GM23338 (cell line): ENCODE results near the gene TBC1D19. TPM values are rescaled to one million over a fixed set of nuclear protein-coding genes. Genes with fewer than 3 reads are reported as not detected.

ENCODE experiments used
- ATAC-seq: fragments of 200-7000 bp; cut with Tn5 transposase; 3 replicates; pipeline ENCODE4 v1.9.1; 2020
- DNase-seq: peaks from one replicate; pipeline ENCODE4 v3.0.0-alpha.2; 2015; ENCODE audit warnings: low spot score
- H2AFZ ChIP-seq: fragments of 200-600 bp; sonication (generic); 2 replicates; pipeline ENCODE4 v1.8.0; 2016; ENCODE audit warnings: antibody characterized with exemption, mild to moderate bottlenecking, moderate library complexity
- H3F3A ChIP-seq: fragments of 200-600 bp; sonication (generic); replicated peaks from 2 replicates; pipeline ENCODE4 v1.8.0; 2017; ENCODE audit warnings: antibody characterized with exemption, mixed run types, low read depth
- H3K27ac ChIP-seq: fragments of 200-600 bp; sonication (generic); 2 replicates; pipeline ENCODE4 v1.6.1; 2016; ENCODE audit warnings: low read depth
- H3K27me3 ChIP-seq: fragments of 200-600 bp; sonication (generic); 2 replicates; pipeline ENCODE4 v1.8.0; 2016; ENCODE audit warnings: mild to moderate bottlenecking, mixed run types, moderate library complexity; ENCODE audit not compliant: insufficient read depth
- H3K36me3 ChIP-seq: fragments of 200-600 bp; sonication (generic); 2 replicates; pipeline ENCODE4 v1.8.0; 2016; ENCODE audit warnings: mild to moderate bottlenecking; ENCODE audit not compliant: insufficient read depth
- H3K4me1 ChIP-seq: fragments of 200-600 bp; sonication (generic); 2 replicates; pipeline ENCODE4 v1.8.0; 2016; ENCODE audit warnings: mild to moderate bottlenecking, moderate library complexity; ENCODE audit not compliant: insufficient read depth
- H3K4me2 ChIP-seq: fragments of 200-600 bp; sonication (generic); 2 replicates; pipeline ENCODE4 v1.7.1; 2017; ENCODE audit warnings: mixed run types
- H3K4me3 ChIP-seq: fragments of 200-600 bp; sonication (generic); 2 replicates; pipeline ENCODE4 v1.6.1; 2016; ENCODE audit warnings: mixed run types
- H3K79me2 ChIP-seq: fragments of 200-600 bp; sonication (generic); replicated peaks from 2 replicates; pipeline ENCODE4 v1.8.0; 2017; ENCODE audit warnings: mild to moderate bottlenecking; ENCODE audit not compliant: insufficient read depth
- H3K9me2 ChIP-seq: fragments of 200-600 bp; sonication (generic); 2 replicates; pipeline ENCODE4 v1.8.0; 2017; ENCODE audit not compliant: insufficient read depth
- H4K20me1 ChIP-seq: fragments of 200-600 bp; sonication (generic); replicated peaks from 2 replicates; pipeline ENCODE4 v1.8.0; 2017; ENCODE audit warnings: mild to moderate bottlenecking; ENCODE audit not compliant: insufficient read depth
- H3K27ac Mint-ChIP-seq: 2 replicates; pipeline ENCODE4 v1.8.0; 2020; ENCODE audit warnings: inconsistent platforms, mild to moderate bottlenecking, moderate library complexity, mixed read lengths
- H3K27me3 Mint-ChIP-seq: 3 replicates; pipeline ENCODE4 v1.8.0; 2022; ENCODE audit warnings: low read depth, mild to moderate bottlenecking, moderate library complexity, mixed read lengths, inconsistent platforms; ENCODE audit not compliant: insufficient read depth, poor library complexity
- H3K36me3 Mint-ChIP-seq: 3 replicates; pipeline ENCODE4 v1.8.0; 2021; ENCODE audit warnings: low read depth, mild to moderate bottlenecking, inconsistent platforms, moderate library complexity, mixed read lengths
- H3K4me1 Mint-ChIP-seq: 3 replicates; pipeline ENCODE4 v1.8.0; 2020; ENCODE audit warnings: mild to moderate bottlenecking, inconsistent platforms, mixed read lengths
- H3K4me3 Mint-ChIP-seq: 3 replicates; pipeline ENCODE4 v1.8.0; 2021; ENCODE audit warnings: moderate library complexity, mild to moderate bottlenecking, inconsistent platforms, mixed read lengths
- H3K9me3 Mint-ChIP-seq: 3 replicates; pipeline ENCODE4 v1.8.0; 2020; ENCODE audit warnings: moderate library complexity, mild to moderate bottlenecking, inconsistent platforms, mixed read lengths
- CREB1 ChIP-seq: fragments of 250-450 bp; sonication (Bioruptor Pico); IDR thresholded peaks from 2 replicates; pipeline ENCODE4 v1.5.0; 2020; ENCODE audit warnings: low read depth, mild to moderate bottlenecking, moderate library complexity
- ETS1 ChIP-seq: IDR thresholded peaks from 2 replicates; pipeline ENCODE4 v1.6.1; 2016; ENCODE audit warnings: antibody characterized with exemption
- EZH2 ChIP-seq: fragments of 200-600 bp; sonication (generic); IDR thresholded peaks from one replicate; pipeline ENCODE4 v1.8.0; 2017; ENCODE audit warnings: antibody characterized with exemption, mild to moderate bottlenecking, low read depth; ENCODE audit not compliant: unreplicated experiment
- EZH2phosphoT487 ChIP-seq: fragments of 200-600 bp; sonication (generic); IDR thresholded peaks from one replicate; pipeline ENCODE4 v1.8.1; 2018; ENCODE audit warnings: antibody characterized with exemption; ENCODE audit not compliant: unreplicated experiment
- JUNB ChIP-seq: IDR thresholded peaks from one replicate; pipeline ENCODE4 v1.6.1; 2016; ENCODE audit warnings: antibody characterized with exemption; ENCODE audit not compliant: unreplicated experiment
- NANOG ChIP-seq: IDR thresholded peaks from 2 replicates; pipeline ENCODE4 v1.6.1; 2016; ENCODE audit warnings: antibody characterized with exemption, borderline replicate concordance
- POLR2AphosphoS5 ChIP-seq: IDR thresholded peaks from 2 replicates; pipeline ENCODE4 v1.6.1; 2016; ENCODE audit warnings: antibody characterized with exemption, low read depth
- STAT1 ChIP-seq: IDR thresholded peaks from one replicate; pipeline ENCODE4 v1.6.1; 2016; ENCODE audit warnings: antibody characterized with exemption; ENCODE audit not compliant: unreplicated experiment
- ZNF114 ChIP-seq: fragments of 250-450 bp; sonication (Bioruptor Pico); IDR thresholded peaks from 2 replicates; pipeline ENCODE4 v1.5.0; 2020; ENCODE audit warnings: mild to moderate bottlenecking, moderate library complexity
- ZNF331 ChIP-seq: fragments of 250-450 bp; sonication (Bioruptor Pico); IDR thresholded peaks from 2 replicates; pipeline ENCODE4 v1.5.0; 2020; ENCODE audit warnings: low read depth, mild to moderate bottlenecking, moderate library complexity
- ZNF462 ChIP-seq: fragments of 250-450 bp; sonication (Bioruptor Pico); IDR thresholded peaks from 2 replicates; pipeline ENCODE4 v1.5.0; 2020; ENCODE audit warnings: mild to moderate bottlenecking, moderate library complexity
- polyA plus RNA-seq: library from polyadenylated mRNA; unstranded; fragments of >200 nt; fragmentation: Nextera tagmentation; extraction: Ambion mirVana; gene quantifications from 2 replicates; pipeline ENCODE4 v1.2.1, GENCODE V29; 2016
- total RNA-seq: library from RNA; depleted of rRNA; stranded (reverse); fragments of >200 nt; shearing (Covaris generic); gene quantifications from 2 replicates; pipeline ENCODE4 v1.2.3, GENCODE V29; 2014
- TF ChIP-seq, protein P1 (sequence below), 2 experiments: fragments of 200-600 bp in 1 of 2; sonication (generic) in 1 of 2; conservative IDR thresholded peaks; 2 replicates each; pipeline versions ENCODE4 v1.5.1 to v1.6.1; 2016 to 2017; ENCODE audit warnings: antibody characterized with exemption in 2 of 2, low read depth in 2 of 2, mild to moderate bottlenecking in 2 of 2, moderate library complexity in 1 of 2
- TF ChIP-seq, protein P2 (sequence below): IDR thresholded peaks from one replicate; pipeline ENCODE4 v1.6.1; 2018; ENCODE audit warnings: antibody characterized with exemption; ENCODE audit not compliant: unreplicated experiment

The TBC1D19 gene
- total and polyA plus RNA-seq, 2 experiments from 2014 or later, result 1.9 to 4.3 TPM

DNA sequence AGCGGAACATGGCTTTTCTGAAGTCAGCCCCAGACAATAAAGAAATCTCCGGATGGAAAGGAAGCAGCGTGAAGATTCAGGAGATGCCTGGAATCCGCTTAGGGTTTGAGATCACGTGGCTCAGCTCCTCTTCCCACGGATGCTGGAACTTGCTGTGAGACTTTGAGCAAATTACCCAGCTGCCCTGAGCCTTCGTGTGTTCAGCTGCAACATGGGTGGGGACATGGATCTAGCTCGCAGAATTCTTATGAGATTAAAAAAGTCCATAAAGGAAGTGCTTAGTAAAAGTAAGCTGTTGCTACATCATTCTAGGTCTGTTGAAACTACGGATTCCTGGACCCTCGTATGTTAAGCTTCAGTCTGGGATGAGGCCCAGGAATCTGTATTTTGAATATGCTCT is 221.0 kb downstream of the TBC1D19 start:
- Histone ChIP-seq H3K4me2 (no peak overlapping the region), H3K4me3 (no peak overlapping the region), H3K27me3 (no peaks in the 10 kb centered on the region), H3F3A (no peaks in the 10 kb centered on the region), H2AFZ (peak overlapping the region; percentile 74), H3K9me2 (no peaks in the 10 kb centered on the region), H3K79me2 (no peaks in the 10 kb centered on the region), H3K36me3 (no peaks in the 10 kb centered on the region), H3K27ac (no peak overlapping the region), H4K20me1 (no peaks in the 10 kb centered on the region), H3K4me1 (0 out of 2 replicates have a peak, but pooled peaks cover 3% of the 10 kb centered on the region)
- H3K27ac Mint-ChIP-seq, result no peak overlapping the region
- H3K9me3 Mint-ChIP-seq, result no peaks in the 10 kb centered on the region
- DNase-seq, result no peak
- no peaks in the 10 kb centered on the region for H3K36me3 Mint-ChIP-seq
- H3K27me3 Mint-ChIP-seq, result peaks cover 4% of the 10 kb centered on the region
- H3K4me1 Mint-ChIP-seq, result peaks cover 10% of the 10 kb centered on the region
- ATAC-seq, result no peak
- H3K4me3 Mint-ChIP-seq, result no peak overlapping the region
- no peak for TF ChIP-seq NANOG
- no peak for TF ChIP-seq EZH2
- TF ChIP-seq, protein P1, sequence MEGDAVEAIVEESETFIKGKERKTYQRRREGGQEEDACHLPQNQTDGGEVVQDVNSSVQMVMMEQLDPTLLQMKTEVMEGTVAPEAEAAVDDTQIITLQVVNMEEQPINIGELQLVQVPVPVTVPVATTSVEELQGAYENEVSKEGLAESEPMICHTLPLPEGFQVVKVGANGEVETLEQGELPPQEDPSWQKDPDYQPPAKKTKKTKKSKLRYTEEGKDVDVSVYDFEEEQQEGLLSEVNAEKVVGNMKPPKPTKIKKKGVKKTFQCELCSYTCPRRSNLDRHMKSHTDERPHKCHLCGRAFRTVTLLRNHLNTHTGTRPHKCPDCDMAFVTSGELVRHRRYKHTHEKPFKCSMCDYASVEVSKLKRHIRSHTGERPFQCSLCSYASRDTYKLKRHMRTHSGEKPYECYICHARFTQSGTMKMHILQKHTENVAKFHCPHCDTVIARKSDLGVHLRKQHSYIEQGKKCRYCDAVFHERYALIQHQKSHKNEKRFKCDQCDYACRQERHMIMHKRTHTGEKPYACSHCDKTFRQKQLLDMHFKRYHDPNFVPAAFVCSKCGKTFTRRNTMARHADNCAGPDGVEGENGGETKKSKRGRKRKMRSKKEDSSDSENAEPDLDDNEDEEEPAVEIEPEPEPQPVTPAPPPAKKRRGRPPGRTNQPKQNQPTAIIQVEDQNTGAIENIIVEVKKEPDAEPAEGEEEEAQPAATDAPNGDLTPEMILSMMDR (conservative IDR thresholded peaks at IDR 0.05; ENCODE audit: low read depth in 2 of 2), result no peak
- TF ChIP-seq CREB1 (CRISPR knock-in tag), result no peak
- no peak for TF ChIP-seq ZNF462 (CRISPR knock-in tag)
- no peak for TF ChIP-seq EZH2phosphoT487
- TF ChIP-seq, protein P2, sequence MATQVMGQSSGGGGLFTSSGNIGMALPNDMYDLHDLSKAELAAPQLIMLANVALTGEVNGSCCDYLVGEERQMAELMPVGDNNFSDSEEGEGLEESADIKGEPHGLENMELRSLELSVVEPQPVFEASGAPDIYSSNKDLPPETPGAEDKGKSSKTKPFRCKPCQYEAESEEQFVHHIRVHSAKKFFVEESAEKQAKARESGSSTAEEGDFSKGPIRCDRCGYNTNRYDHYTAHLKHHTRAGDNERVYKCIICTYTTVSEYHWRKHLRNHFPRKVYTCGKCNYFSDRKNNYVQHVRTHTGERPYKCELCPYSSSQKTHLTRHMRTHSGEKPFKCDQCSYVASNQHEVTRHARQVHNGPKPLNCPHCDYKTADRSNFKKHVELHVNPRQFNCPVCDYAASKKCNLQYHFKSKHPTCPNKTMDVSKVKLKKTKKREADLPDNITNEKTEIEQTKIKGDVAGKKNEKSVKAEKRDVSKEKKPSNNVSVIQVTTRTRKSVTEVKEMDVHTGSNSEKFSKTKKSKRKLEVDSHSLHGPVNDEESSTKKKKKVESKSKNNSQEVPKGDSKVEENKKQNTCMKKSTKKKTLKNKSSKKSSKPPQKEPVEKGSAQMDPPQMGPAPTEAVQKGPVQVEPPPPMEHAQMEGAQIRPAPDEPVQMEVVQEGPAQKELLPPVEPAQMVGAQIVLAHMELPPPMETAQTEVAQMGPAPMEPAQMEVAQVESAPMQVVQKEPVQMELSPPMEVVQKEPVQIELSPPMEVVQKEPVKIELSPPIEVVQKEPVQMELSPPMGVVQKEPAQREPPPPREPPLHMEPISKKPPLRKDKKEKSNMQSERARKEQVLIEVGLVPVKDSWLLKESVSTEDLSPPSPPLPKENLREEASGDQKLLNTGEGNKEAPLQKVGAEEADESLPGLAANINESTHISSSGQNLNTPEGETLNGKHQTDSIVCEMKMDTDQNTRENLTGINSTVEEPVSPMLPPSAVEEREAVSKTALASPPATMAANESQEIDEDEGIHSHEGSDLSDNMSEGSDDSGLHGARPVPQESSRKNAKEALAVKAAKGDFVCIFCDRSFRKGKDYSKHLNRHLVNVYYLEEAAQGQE, result no peak
- no peak for TF ChIP-seq JUNB
- TF ChIP-seq ZNF114 (CRISPR knock-in tag), result no peak
- TF ChIP-seq ZNF331, result no peak
- no peak for TF ChIP-seq ETS1
- TF ChIP-seq STAT1, result no peak
- no peak for TF ChIP-seq POLR2AphosphoS5
